PFSK-1 (cell line): ENCODE results near the gene ERP27.

Experiments
- FOXP2 ChIP-seq: optimal IDR thresholded peaks from 2 replicates; pipeline ENCODE3; 2011; ENCODE audit warnings: borderline replicate concordance, control low read depth, inconsistent platforms; ENCODE audit not compliant: insufficient read depth; ENCODE audit errors: extremely low read length, extremely low read depth
- POLR2AphosphoS5 ChIP-seq: IDR thresholded peaks from 2 replicates; pipeline ENCODE4 v1.6.1; 2012; ENCODE audit warnings: low read depth, mild to moderate bottlenecking, control low read depth, low read length, moderate library complexity
- REST ChIP-seq, 2 experiments: IDR thresholded peaks; 2 replicates each; pipeline versions ENCODE4 v1.6.1 to v1.8.0; 2011 to 2012; ENCODE audit warnings: low read depth in 2 of 2, low read length in 2 of 2, control low read depth in 1 of 2, inconsistent platforms in 1 of 2, mild to moderate bottlenecking in 1 of 2, moderate library complexity in 1 of 2; ENCODE audit not compliant: insufficient read depth in 1 of 2
- SIN3A ChIP-seq: IDR thresholded peaks from 2 replicates; pipeline ENCODE4 v1.6.1; 2012; ENCODE audit warnings: mild to moderate bottlenecking, low read length, moderate library complexity, borderline replicate concordance; ENCODE audit not compliant: insufficient read depth
- TAF1 ChIP-seq: IDR thresholded peaks from 2 replicates; pipeline ENCODE4 v1.6.1; 2012; ENCODE audit warnings: low read length, control low read depth, borderline replicate concordance; ENCODE audit not compliant: insufficient read depth

GRCh38 chr12:14901228-14901562 lies 37.1 kb downstream of the ERP27 start:
- TF ChIP-seq REST (IDR thresholded peaks at IDR 0.05; ENCODE audit: insufficient read depth in 1 of 2, low read depth in 2 of 2, low read length in 2 of 2): no peak
- TF ChIP-seq POLR2AphosphoS5: no peak
- no peak for TF ChIP-seq TAF1
- no peak for TF ChIP-seq SIN3A
- no peak for TF ChIP-seq FOXP2
